Loucy (cell line): ENCODE results near the gene ARL6IP4.

Experiments
- CTCF ChIP-seq: fragments of 200-600 bp; sonication (generic); conservative IDR thresholded peaks from 2 replicates; pipeline ENCODE4 v1.5.1; 2014; ENCODE audit warnings: mild to moderate bottlenecking, antibody characterized with exemption, low read length
- EZH2phosphoT487 ChIP-seq: fragments of 200-600 bp; IDR thresholded peaks from 2 replicates; pipeline ENCODE4 v1.6.1; 2018; ENCODE audit warnings: antibody characterized with exemption, mild to moderate bottlenecking, moderate library complexity, borderline replicate concordance

GRCh38 chr12:122942637-122943036 lies 37.8 kb upstream of the ARL6IP4 start:
- TF ChIP-seq CTCF (no peak), EZH2phosphoT487 (no peak)
